A549 (cell line): Measurements from ENCODE around the gene SUCNR1. TPM values are rescaled to one million over a fixed set of nuclear protein-coding genes. Genes with fewer than 3 reads are reported as not detected.

Experiments
- ATAC-seq, 2 experiments: fragments of 200-7000 bp in 1 of 2; fragments of >200 bp in 1 of 2; cut with Nextera tagmentation in 1 of 2; cut with Tn5 transposase in 1 of 2; 3 replicates each; pipeline versions ENCODE4 v1.8.0 to v1.9.1; 2018 to 2020; ENCODE audit warnings: mild to moderate bottlenecking in 1 of 2, moderate library complexity in 1 of 2
- CTCF ChIA-PET: fragments of 300-600 bp; sonication (Branson Sonifier 250); formaldehyde crosslinking; extraction: SDS; loops from one replicate; lab custom pipeline; 2021; ENCODE audit warnings: antibody characterized with exemption, inconsistent platforms; lab: Yijun Ruan, JAX
- POLR2A ChIA-PET: fragments of 350-600 bp; formaldehyde crosslinking; extraction: SDS; loops from one replicate; lab custom pipeline; 2021; ENCODE audit warnings: antibody characterized with exemption, inconsistent platforms; lab: Yijun Ruan, JAX
- DNase-seq, 2 experiments: peaks; one replicate each; pipeline versions ENCODE4 v3.0.0 to v3.0.0-alpha.2; 2011 to 2016; ENCODE audit warnings: low read depth in 1 of 2, low spot score in 1 of 2
- FAIRE-seq: peaks from 2 replicates; lab custom pipeline; 2011; peaks lifted over from hg19 to GRCh38; lab: Jason Lieb, UNC
- H3K27ac ChIP-seq, 2 experiments: fragments of >200 bp; sonication (Bioruptor Twin); formaldehyde crosslinking; 3 replicates each; pipeline ENCODE4 v1.5.1; 2016 to 2017
- H3K4me1 ChIP-seq: fragments of >200 bp; sonication (Bioruptor Twin); formaldehyde crosslinking; 3 replicates; pipeline ENCODE4 v1.6.1; 2016
- H3K4me2 ChIP-seq: fragments of >200 bp; sonication (Bioruptor Twin); formaldehyde crosslinking; 3 replicates; pipeline ENCODE4 v1.6.1; 2016
- H3K4me3 ChIP-seq: fragments of >200 bp; sonication (Bioruptor Twin); formaldehyde crosslinking; 3 replicates; pipeline ENCODE4 v1.5.1; 2016
- H3K9me3 ChIP-seq: fragments of >200 bp; sonication (Bioruptor Twin); formaldehyde crosslinking; 3 replicates; pipeline ENCODE4 v1.6.1; 2016
- BHLHE40 ChIP-seq: IDR thresholded peaks from 2 replicates; pipeline ENCODE4 v1.6.1; 2012; ENCODE audit warnings: low read depth, low read length, inconsistent platforms
- CBX2 ChIP-seq: fragments of 200-600 bp; sonication (generic); IDR thresholded peaks from 2 replicates; pipeline ENCODE4 v1.6.1; 2016; ENCODE audit warnings: low read depth, mild to moderate bottlenecking, borderline replicate concordance
- CBX8 ChIP-seq: fragments of 200-600 bp; sonication (generic); IDR thresholded peaks from 2 replicates; pipeline ENCODE4 v1.6.1; 2016
- CHD4 ChIP-seq: fragments of 200-600 bp; sonication (generic); IDR thresholded peaks from 2 replicates; pipeline ENCODE4 v1.6.1; 2016; ENCODE audit warnings: antibody characterized with exemption, mild to moderate bottlenecking, borderline replicate concordance
- EHF ChIP-seq: fragments of 250-450 bp; sonication (Bioruptor Pico); IDR thresholded peaks from 2 replicates; pipeline ENCODE4 v1.5.0; 2020; ENCODE audit warnings: mild to moderate bottlenecking
- ESRRA ChIP-seq: fragments of 150-350 bp; IDR thresholded peaks from 2 replicates; pipeline ENCODE4 v1.6.1; 2014; ENCODE audit warnings: mild to moderate bottlenecking, low read length, borderline replicate concordance
- FOSL2 ChIP-seq, 2 experiments: fragments of 450-650 bp in 1 of 2; fragments of >200 bp in 1 of 2; sonication (Bioruptor Twin) in 1 of 2; formaldehyde crosslinking; IDR thresholded peaks; 2 replicates each; pipeline versions ENCODE4 v1.5.0 to v1.6.1; 2016 to 2020; ENCODE audit warnings: mild to moderate bottlenecking in 1 of 2, moderate library complexity in 1 of 2
- FOXS1 ChIP-seq: fragments of 250-450 bp; sonication (Bioruptor Pico); IDR thresholded peaks from 2 replicates; pipeline ENCODE4 v1.5.0; 2020; ENCODE audit warnings: mild to moderate bottlenecking, moderate library complexity
- HOXB13 ChIP-seq: fragments of 250-450 bp; sonication (Bioruptor Pico); IDR thresholded peaks from 2 replicates; pipeline ENCODE4 v1.5.0; 2020; ENCODE audit warnings: low read depth, mild to moderate bottlenecking, moderate library complexity
- JUNB ChIP-seq: fragments of >200 bp; sonication (Bioruptor Twin); formaldehyde crosslinking; IDR thresholded peaks from 2 replicates; pipeline ENCODE4 v1.6.1; 2016
- MAFK ChIP-seq: fragments of 450-650 bp; IDR thresholded peaks from 2 replicates; pipeline ENCODE4 v1.6.1; 2014; ENCODE audit not compliant: partially characterized antibody
- NPAS2 ChIP-seq: fragments of 250-450 bp; sonication (Bioruptor Pico); IDR thresholded peaks from 2 replicates; pipeline ENCODE4 v1.8.0; 2022; ENCODE audit warnings: mild to moderate bottlenecking, moderate library complexity, borderline replicate concordance
- POLR2A ChIP-seq: IDR thresholded peaks from 2 replicates; pipeline ENCODE4 v1.6.1; 2012; ENCODE audit warnings: mild to moderate bottlenecking, low read length
- POLR2AphosphoS2 ChIP-seq: conservative IDR thresholded peaks from 2 replicates; pipeline ENCODE4 v1.6.1; 2012; ENCODE audit warnings: low read length, improper control_type of control experiment, inconsistent platforms
- RAD21 ChIP-seq, 2 experiments: fragments of >200 bp in 1 of 2; sonication (Bioruptor Twin) in 1 of 2; formaldehyde crosslinking in 1 of 2; IDR thresholded peaks in 1 of 2; conservative IDR thresholded peaks in 1 of 2; 2 replicates in 1 of 2; 3 replicates in 1 of 2; pipeline ENCODE4 v1.6.1; 2012 to 2018; ENCODE audit warnings: inconsistent platforms in 1 of 2
- RARB ChIP-seq: fragments of 250-450 bp; sonication (Bioruptor Pico); IDR thresholded peaks from 2 replicates; pipeline ENCODE4 v1.8.0; 2021; ENCODE audit warnings: mild to moderate bottlenecking, moderate library complexity
- RCOR1 ChIP-seq: fragments of 150-350 bp; IDR thresholded peaks from 2 replicates; pipeline ENCODE4 v1.6.1; 2014; ENCODE audit warnings: antibody characterized with exemption, low read length, low read depth
- RFX5 ChIP-seq: fragments of 450-650 bp; IDR thresholded peaks from 2 replicates; pipeline ENCODE4 v1.7.1; 2014; ENCODE audit warnings: antibody characterized with exemption, mild to moderate bottlenecking, moderate library complexity
- SMC3 ChIP-seq: fragments of >200 bp; sonication (Bioruptor Twin); formaldehyde crosslinking; IDR thresholded peaks from 3 replicates; pipeline ENCODE4 v1.6.1; 2018; ENCODE audit warnings: inconsistent platforms
- SREBF2 ChIP-seq: fragments of 450-650 bp; IDR thresholded peaks from 2 replicates; pipeline ENCODE4 v1.6.1; 2014; ENCODE audit warnings: mild to moderate bottlenecking, moderate library complexity
- TP53 ChIP-seq: fragments of 250-450 bp; sonication (Bioruptor Pico); IDR thresholded peaks from 2 replicates; pipeline ENCODE4 v1.5.0; 2021; ENCODE audit warnings: mild to moderate bottlenecking, moderate library complexity
- WGBS: methylation state at CpG from one replicate; pipeline ENCODE4 v1.1.6; 2017; ENCODE audit errors: missing lambda C conversion rate; 5-methylcytosine and 5-hydroxymethylcytosine counted together
- polyA plus RNA-seq, 4 experiments: library from polyadenylated mRNA; depleted of rRNA in 3 of 4; stranded (reverse); fragments of >200 nt; fragmentation: RNase III in 1 of 4; extraction: RNeasy Plus Mini Kit Qiagen cat#74134 plus additional on column Dnase treatment in 1 of 4; gene quantifications; 2 replicates in 3 of 4; 3 replicates in 1 of 4; pipeline ENCODE4 v1.2.3, GENCODE V29; 2011 to 2017
- TF ChIP-seq, protein P1 (sequence below): fragments of >200 bp; sonication (Bioruptor Twin); formaldehyde crosslinking; IDR thresholded peaks from 2 replicates; pipeline ENCODE4 v1.6.1; 2016
- TF ChIP-seq, protein P2 (sequence below): fragments of >200 bp; sonication (Bioruptor Twin); formaldehyde crosslinking; IDR thresholded peaks from 3 replicates; pipeline ENCODE4 v1.6.1; 2016
- TF ChIP-seq, protein P3 (sequence below): IDR thresholded peaks from 2 replicates; pipeline ENCODE4 v1.6.1; 2012
- TF ChIP-seq, protein P4 (sequence below): IDR thresholded peaks from 2 replicates; pipeline ENCODE4 v1.6.1; 2012; ENCODE audit warnings: low read depth, borderline replicate concordance
- TF ChIP-seq, protein P5 (sequence below): fragments of 150-350 bp; IDR thresholded peaks from 2 replicates; pipeline ENCODE4 v1.6.1; 2014; ENCODE audit warnings: low read depth, mild to moderate bottlenecking, low read length

Gene SUCNR1
- polyA plus RNA-seq, 2 of the 4 experiments (the other 2 are of a cell fraction) = 0.27 to 1.4 TPM

DNA sequence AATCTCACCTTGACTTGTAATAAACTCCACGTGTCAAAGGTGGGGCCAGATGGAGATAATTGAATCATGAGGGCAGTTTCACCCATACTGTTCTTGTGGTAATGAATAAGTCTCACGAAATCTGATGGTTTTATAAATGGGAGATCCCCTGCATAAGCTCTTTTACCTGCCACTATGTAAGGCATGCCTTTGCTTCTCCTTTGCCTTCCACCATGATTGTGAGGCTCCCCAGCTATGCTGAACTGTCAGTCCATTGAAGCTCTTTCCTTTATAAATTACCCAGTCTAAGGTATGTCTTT is 45.5 kb downstream of the SUCNR1 start:
- Histone ChIP-seq H3K4me2 (no peak overlapping the region), H3K4me1 (peaks cover 16% of the 10 kb centered on the region), H3K9me3 (no peaks in the 10 kb centered on the region), H3K4me3 (no peak overlapping the region), H3K27ac (peak overlapping the region in 1 of 2 experiments; percentile 70; a peak in 4 of 6 replicates)
- WGBS = 63% methylated on average over 2 of the region's 2 CpGs
- CTCF ChIA-PET = interaction anchor here (0.6 to 3.4 kb wide), 31 partner anchors 8 to 762 kb away, joined by 3 to 27 read pairs (median 3); no protein-coding TSS in a partner anchor
- POLR2A ChIA-PET = no interaction called here
- TF ChIP-seq FOSL2 (IDR thresholded peaks at IDR 0.05) = no peak
- TF ChIP-seq FOSL2 (CRISPR knock-in tag; IDR thresholded peaks at IDR 0.05) = no peak
- TF ChIP-seq TP53 = no peak
- TF ChIP-seq, protein P1, sequence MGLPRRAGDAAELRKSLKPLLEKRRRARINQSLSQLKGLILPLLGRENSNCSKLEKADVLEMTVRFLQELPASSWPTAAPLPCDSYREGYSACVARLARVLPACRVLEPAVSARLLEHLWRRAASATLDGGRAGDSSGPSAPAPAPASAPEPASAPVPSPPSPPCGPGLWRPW = no peak
- TF ChIP-seq NPAS2 = no peak
- no peak for TF ChIP-seq POLR2AphosphoS2
- TF ChIP-seq SMC3 = no peak
- no peak for TF ChIP-seq HOXB13
- no peak for TF ChIP-seq POLR2A
- TF ChIP-seq RARB (CRISPR knock-in tag) = no peak
- TF ChIP-seq CBX8 = no peak
- no peak for TF ChIP-seq RAD21 (conservative IDR thresholded peaks at IDR 0.05 in 1 of 2, IDR thresholded peaks at IDR 0.05 in 1 of 2)
- no peak for TF ChIP-seq MAFK
- no peak for TF ChIP-seq JUNB
- TF ChIP-seq, protein P2, sequence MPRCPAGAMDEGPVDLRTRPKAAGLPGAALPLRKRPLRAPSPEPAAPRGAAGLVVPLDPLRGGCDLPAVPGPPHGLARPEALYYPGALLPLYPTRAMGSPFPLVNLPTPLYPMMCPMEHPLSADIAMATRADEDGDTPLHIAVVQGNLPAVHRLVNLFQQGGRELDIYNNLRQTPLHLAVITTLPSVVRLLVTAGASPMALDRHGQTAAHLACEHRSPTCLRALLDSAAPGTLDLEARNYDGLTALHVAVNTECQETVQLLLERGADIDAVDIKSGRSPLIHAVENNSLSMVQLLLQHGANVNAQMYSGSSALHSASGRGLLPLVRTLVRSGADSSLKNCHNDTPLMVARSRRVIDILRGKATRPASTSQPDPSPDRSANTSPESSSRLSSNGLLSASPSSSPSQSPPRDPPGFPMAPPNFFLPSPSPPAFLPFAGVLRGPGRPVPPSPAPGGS = no peak
- no peak; a peak in 1 of 6 replicates for ATAC-seq
- DNase-seq = no peak
- FAIRE-seq = no peak

DNA sequence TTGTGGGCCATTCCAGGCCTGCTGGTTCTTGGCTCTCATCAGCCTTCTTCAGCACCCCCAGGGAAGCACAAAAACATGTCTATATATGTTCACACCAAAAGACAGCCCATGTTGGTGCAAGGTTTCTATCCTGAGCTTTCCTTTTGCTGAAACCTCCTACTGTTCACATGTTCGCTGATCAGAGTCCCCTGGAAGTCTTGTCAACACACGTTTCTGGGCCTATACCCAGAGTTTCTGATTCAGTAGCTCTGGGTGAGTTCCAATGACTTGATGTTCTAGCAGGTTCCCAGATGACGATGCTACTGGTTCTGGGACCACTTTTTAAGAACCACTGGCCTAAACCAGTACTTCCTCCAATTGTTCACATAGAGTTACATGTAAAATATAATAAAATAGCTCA is 46.0 kb downstream of the SUCNR1 start:
- no peak overlapping the region for H3K4me2 ChIP-seq
- TF ChIP-seq RFX5 (no peak), POLR2AphosphoS2 (no peak), BHLHE40 (no peak), EHF (CRISPR knock-in tag) (no peak), RCOR1 (no peak), CBX2 (no peak), CHD4 (no peak), SREBF2 (no peak), ESRRA (no peak), FOXS1 (no peak)
- TF ChIP-seq, protein P3, sequence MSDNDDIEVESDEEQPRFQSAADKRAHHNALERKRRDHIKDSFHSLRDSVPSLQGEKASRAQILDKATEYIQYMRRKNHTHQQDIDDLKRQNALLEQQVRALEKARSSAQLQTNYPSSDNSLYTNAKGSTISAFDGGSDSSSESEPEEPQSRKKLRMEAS = no peak
- TF ChIP-seq, protein P4, sequence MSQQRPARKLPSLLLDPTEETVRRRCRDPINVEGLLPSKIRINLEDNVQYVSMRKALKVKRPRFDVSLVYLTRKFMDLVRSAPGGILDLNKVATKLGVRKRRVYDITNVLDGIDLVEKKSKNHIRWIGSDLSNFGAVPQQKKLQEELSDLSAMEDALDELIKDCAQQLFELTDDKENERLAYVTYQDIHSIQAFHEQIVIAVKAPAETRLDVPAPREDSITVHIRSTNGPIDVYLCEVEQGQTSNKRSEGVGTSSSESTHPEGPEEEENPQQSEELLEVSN = no peak
- TF ChIP-seq, protein P5, sequence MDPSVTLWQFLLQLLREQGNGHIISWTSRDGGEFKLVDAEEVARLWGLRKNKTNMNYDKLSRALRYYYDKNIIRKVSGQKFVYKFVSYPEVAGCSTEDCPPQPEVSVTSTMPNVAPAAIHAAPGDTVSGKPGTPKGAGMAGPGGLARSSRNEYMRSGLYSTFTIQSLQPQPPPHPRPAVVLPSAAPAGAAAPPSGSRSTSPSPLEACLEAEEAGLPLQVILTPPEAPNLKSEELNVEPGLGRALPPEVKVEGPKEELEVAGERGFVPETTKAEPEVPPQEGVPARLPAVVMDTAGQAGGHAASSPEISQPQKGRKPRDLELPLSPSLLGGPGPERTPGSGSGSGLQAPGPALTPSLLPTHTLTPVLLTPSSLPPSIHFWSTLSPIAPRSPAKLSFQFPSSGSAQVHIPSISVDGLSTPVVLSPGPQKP = no peak
- H3K27ac ChIP-seq = peak overlapping the region in 1 of 2 experiments; percentile 70; a peak in 1 of 6 replicates
- H3K4me3 ChIP-seq = no peak overlapping the region
- no peak for ATAC-seq
- peaks cover 21% of the 10 kb centered on the region for H3K4me1 ChIP-seq
- no peak for FAIRE-seq
- H3K9me3 ChIP-seq = no peaks in the 10 kb centered on the region
- ChIA-PET POLR2A (no interaction called here), CTCF (interaction anchor here (0.5 to 3.4 kb wide), 20 partner anchors 9 to 763 kb away, joined by 3 to 27 read pairs (median 4); no protein-coding TSS in a partner anchor)
- 90% methylated on average over 3 of the region's 3 CpGs for WGBS
- no peak for DNase-seq
